Muscle layer of duodenum (tissue), 2 donors: ENCODE measurements around the gene RMND5B.

Experiments
- H3K27ac ChIP-seq: one replicate; pipeline ENCODE4 v1.7.0; 2013; ENCODE audit warnings: mild to moderate bottlenecking, low read length
- H3K27me3 ChIP-seq: one replicate; pipeline ENCODE4 v1.7.0; 2013; ENCODE audit warnings: low read depth, mild to moderate bottlenecking, control low read depth, low read length
- H3K36me3 ChIP-seq, 2 donors: one replicate each; pipeline ENCODE4 v1.7.0; 2013; ENCODE audit warnings: low read length in 2 of 2, control low read depth in 1 of 2, mild to moderate bottlenecking in 1 of 2; ENCODE audit not compliant: insufficient read depth in 2 of 2, control insufficient read depth in 1 of 2
- H3K4me1 ChIP-seq, 2 donors: one replicate each; pipeline ENCODE4 v1.7.0; 2013; ENCODE audit warnings: low read length in 2 of 2, mild to moderate bottlenecking in 2 of 2, control low read depth in 1 of 2, moderate library complexity in 1 of 2; ENCODE audit not compliant: insufficient read depth in 2 of 2, control insufficient read depth in 1 of 2
- H3K4me3 ChIP-seq, 2 donors: one replicate each; pipeline ENCODE4 v1.7.0; 2013; ENCODE audit warnings: low read length in 2 of 2, low read depth in 1 of 2, mild to moderate bottlenecking in 1 of 2
- H3K9me3 ChIP-seq, 2 donors: one replicate each; pipeline ENCODE4 v1.7.0; 2013; ENCODE audit warnings: low read length in 2 of 2, control low read depth in 1 of 2, mild to moderate bottlenecking in 1 of 2; ENCODE audit not compliant: control insufficient read depth in 1 of 2
- donor health status: healthy.

RMND5B gene

GRCh38 chr5:178180141-178180863, 49.5 kb downstream of the RMND5B start:
- Histone ChIP-seq H3K9me3 (peaks cover 0 to 3% of the 10 kb centered on the region in 2 donors), H3K4me3 (no peak overlapping the region), H3K4me1 (no peaks in the 10 kb centered on the region), H3K27ac (no peak overlapping the region), H3K27me3 (no peaks in the 10 kb centered on the region), H3K36me3 (no peaks in the 10 kb centered on the region)

- H3K27ac ChIP-seq = no peak overlapping the region
- H3K36me3 ChIP-seq = no peaks in the 10 kb centered on the region
- H3K9me3 ChIP-seq = peaks cover 0 to 3% of the 10 kb centered on the region in 2 donors
- H3K4me3 ChIP-seq = no peak overlapping the region
- H3K4me1 ChIP-seq = no peaks in the 10 kb centered on the region
- no peaks in the 10 kb centered on the region for H3K27me3 ChIP-seq
Observed at GRCh38 chr5:178182158-178182876, 51.5 kb downstream of the RMND5B start.

GRCh38 chr5:178186427-178186826, 55.6 kb downstream of the RMND5B start:
- H3K9me3 ChIP-seq = no peaks in the 10 kb centered on the region
- no peaks in the 10 kb centered on the region for H3K36me3 ChIP-seq
- no peaks in the 10 kb centered on the region for H3K27me3 ChIP-seq
- no peak overlapping the region for H3K27ac ChIP-seq
- H3K4me3 ChIP-seq = no peak overlapping the region
- H3K4me1 ChIP-seq = no peaks in the 10 kb centered on the region

GRCh38 chr5:178187014-178187413, 56.2 kb downstream of the RMND5B start, which contains the start of gene GMCL2:
TSS of gene GMCL2 (minus strand) at chr5:178187371. CDS start at chr5:178187299, 72 bp downstream.
- Histone ChIP-seq H3K36me3 (no peaks in the 10 kb centered on the region), H3K27me3 (no peaks in the 10 kb centered on the region), H3K27ac (no peak within 1 kb of the TSS), H3K4me1 (no peaks in the 10 kb centered on the region), H3K9me3 (no peaks in the 10 kb centered on the region), H3K4me3 (no peak within 1 kb of the TSS)

GRCh38 chr5:178189433-178189832, 58.6 kb downstream of the RMND5B start:
- Histone ChIP-seq H3K4me3 (no peak overlapping the region), H3K27me3 (no peaks in the 10 kb centered on the region), H3K9me3 (no peaks in the 10 kb centered on the region), H3K36me3 (no peaks in the 10 kb centered on the region), H3K27ac (no peak overlapping the region), H3K4me1 (no peaks in the 10 kb centered on the region)

- no peaks in the 10 kb centered on the region for H3K27me3 ChIP-seq
- H3K27ac ChIP-seq = no peak overlapping the region
- H3K9me3 ChIP-seq = no peaks in the 10 kb centered on the region
- H3K36me3 ChIP-seq = no peaks in the 10 kb centered on the region
- H3K4me3 ChIP-seq = no peak overlapping the region
- no peaks in the 10 kb centered on the region for H3K4me1 ChIP-seq
Observed at GRCh38 chr5:178191661-178192060, 60.8 kb downstream of the RMND5B start.

GRCh38 chr5:178192244-178192643, 61.4 kb downstream of the RMND5B start:
- Histone ChIP-seq H3K9me3 (no peaks in the 10 kb centered on the region), H3K4me3 (no peak overlapping the region), H3K27me3 (no peaks in the 10 kb centered on the region), H3K36me3 (no peaks in the 10 kb centered on the region), H3K4me1 (no peaks in the 10 kb centered on the region), H3K27ac (no peak overlapping the region)

- Histone ChIP-seq H3K9me3 (no peaks in the 10 kb centered on the region), H3K27me3 (no peaks in the 10 kb centered on the region), H3K4me3 (no peak overlapping the region), H3K36me3 (no peaks in the 10 kb centered on the region), H3K4me1 (no peaks in the 10 kb centered on the region), H3K27ac (no peak overlapping the region)
Observed at GRCh38 chr5:178192787-178193186, 62.0 kb downstream of the RMND5B start.

- no peaks in the 10 kb centered on the region for H3K27me3 ChIP-seq
- no peak overlapping the region for H3K4me3 ChIP-seq
- no peaks in the 10 kb centered on the region for H3K9me3 ChIP-seq
- no peak overlapping the region for H3K27ac ChIP-seq
- no peaks in the 10 kb centered on the region for H3K36me3 ChIP-seq
- H3K4me1 ChIP-seq = no peaks in the 10 kb centered on the region
Observed at GRCh38 chr5:178193251-178193809, 62.5 kb downstream of the RMND5B start.

- Histone ChIP-seq H3K36me3 (no peaks in the 10 kb centered on the region), H3K9me3 (no peaks in the 10 kb centered on the region), H3K27me3 (no peaks in the 10 kb centered on the region), H3K27ac (no peak overlapping the region), H3K4me3 (no peak overlapping the region), H3K4me1 (no peaks in the 10 kb centered on the region)
Observed at GRCh38 chr5:178194026-178194425, 63.2 kb downstream of the RMND5B start.

GRCh38 chr5:178196281-178196812, 65.5 kb downstream of the RMND5B start:
- no peak overlapping the region for H3K27ac ChIP-seq

More at GRCh38 chr5:178196281-178196812, 65.5 kb downstream of the RMND5B start:
- no peaks in the 10 kb centered on the region for H3K9me3 ChIP-seq
- H3K36me3 ChIP-seq = no peaks in the 10 kb centered on the region
- no peak overlapping the region for H3K4me3 ChIP-seq
- H3K4me1 ChIP-seq = no peaks in the 10 kb centered on the region
- no peaks in the 10 kb centered on the region for H3K27me3 ChIP-seq
